Naive thymus-derived CD4-positive, alpha-beta T cell (primary cell): Measurements from ENCODE around the gene TMTC2. TPM values are rescaled to one million over a fixed set of nuclear protein-coding genes. Genes with fewer than 3 reads are reported as not detected.

ENCODE experiments used
- ATAC-seq: fragments of 150-1000 bp; cut with Tn5 transposase; 2 replicates; pipeline ENCODE4 v1.10.0; 2021; ENCODE audit warnings: mild to moderate bottlenecking, moderate library complexity
- CTCF ChIA-PET: fragments of 350-600 bp; sonication (Branson Sonifier 250); formaldehyde crosslinking; loops from one replicate; lab custom pipeline; 2021; ENCODE audit warnings: antibody characterized with exemption; lab: Charles Lee
- POLR2A ChIA-PET: fragments of 350-600 bp; sonication (Branson Sonifier 250); formaldehyde crosslinking; loops from one replicate; lab custom pipeline; 2021; ENCODE audit warnings: antibody characterized with exemption, inconsistent platforms; lab: Charles Lee
- DNase-seq, 9 donors: peaks; one replicate each; pipeline versions ENCODE4 v3.0.0 to v3.0.0-alpha.2; 2020 to 2022; ENCODE audit warnings: mixed read lengths in 1 of 9
- H3K27ac ChIP-seq: one replicate; pipeline ENCODE4 v1.7.0; 2013; ENCODE audit warnings: mild to moderate bottlenecking, low read depth, low read length, moderate library complexity
- H3K27me3 ChIP-seq, 2 donors: one replicate each; pipeline ENCODE4 v1.7.0; 2013; ENCODE audit warnings: low read length in 2 of 2, mild to moderate bottlenecking in 2 of 2, moderate library complexity in 2 of 2; ENCODE audit not compliant: control insufficient read depth in 2 of 2, insufficient read depth in 2 of 2
- H3K36me3 ChIP-seq, 3 experiments: 1 replicate in 2 of 3; 2 replicates in 1 of 3; pipeline ENCODE4 v1.7.0; 2013; ENCODE audit warnings: low read length in 3 of 3, mild to moderate bottlenecking in 3 of 3, moderate library complexity in 1 of 3; ENCODE audit not compliant: insufficient read depth in 3 of 3, control insufficient read depth in 2 of 3
- H3K4me1 ChIP-seq, 2 donors: one replicate each; pipeline ENCODE4 v1.7.0; 2013; ENCODE audit warnings: low read length in 2 of 2, mild to moderate bottlenecking in 2 of 2, moderate library complexity in 1 of 2; ENCODE audit not compliant: control insufficient read depth in 2 of 2, insufficient read depth in 2 of 2
- H3K4me3 ChIP-seq: 2 replicates; pipeline ENCODE4 v1.7.0; 2013; ENCODE audit warnings: mild to moderate bottlenecking, low read length
- H3K9me3 ChIP-seq, 3 experiments: 1 replicate in 2 of 3; 2 replicates in 1 of 3; pipeline ENCODE4 v1.7.0; 2013; ENCODE audit warnings: low read length in 3 of 3; ENCODE audit not compliant: control insufficient read depth in 2 of 3
- H3K27ac Mint-ChIP-seq, 9 donors: one replicate each; pipeline ENCODE4 v1.8.0; 2020 to 2022; ENCODE audit warnings: mixed read lengths in 9 of 9, mild to moderate bottlenecking in 8 of 9, moderate library complexity in 5 of 9, inconsistent platforms in 2 of 9
- H3K27me3 Mint-ChIP-seq, 5 donors: one replicate each; pipeline ENCODE4 v1.8.0; 2021 to 2022; ENCODE audit warnings: mixed read lengths in 5 of 5, mild to moderate bottlenecking in 1 of 5
- H3K36me3 Mint-ChIP-seq, 5 donors: one replicate each; pipeline ENCODE4 v1.8.0; 2020 to 2022; ENCODE audit warnings: mixed read lengths in 5 of 5, mild to moderate bottlenecking in 3 of 5, inconsistent platforms in 1 of 5
- H3K4me1 Mint-ChIP-seq, 7 donors: one replicate each; pipeline ENCODE4 v1.8.0; 2020 to 2022; ENCODE audit warnings: mixed read lengths in 7 of 7, mild to moderate bottlenecking in 3 of 7, inconsistent platforms in 1 of 7
- H3K4me3 Mint-ChIP-seq, 10 donors: one replicate each; pipeline ENCODE4 v1.8.0; 2020 to 2022; ENCODE audit warnings: mild to moderate bottlenecking in 10 of 10, mixed read lengths in 10 of 10, moderate library complexity in 6 of 10, inconsistent platforms in 2 of 10
- H3K9me3 Mint-ChIP-seq, 11 donors: one replicate each; pipeline ENCODE4 v1.8.0; 2020 to 2022; ENCODE audit warnings: mixed read lengths in 11 of 11, mild to moderate bottlenecking in 4 of 11, inconsistent platforms in 1 of 11, moderate library complexity in 1 of 11
- intact Hi-C, 2 donors: fragments of 100-400 bp; cut with micrococcal nuclease; formaldehyde crosslinking; loops; one replicate each; pipeline ENCODE4 v1.15.1; 2023
- polyA plus RNA-seq, 2 donors: library from polyadenylated mRNA; unstranded; fragments of 300-500 nt; fragmentation: Illumina TruSeq; gene quantifications; one replicate each; pipeline ENCODE4 v1.2.3, GENCODE V29; 2021
- total RNA-seq, 6 experiments: library from RNA in 5 of 6; stranded (reverse) in 5 of 6; gene quantifications; 1 replicate in 5 of 6; 2 replicates in 1 of 6; pipeline ENCODE4 v1.2.3 and lab custom pipeline; 2021 to 2026

TMTC2 gene
- total and polyA plus RNA-seq, 7 experiments from 2014 or later, result 3.1 to 11.1 (median 4.7) TPM; not detected in 2

DNA sequence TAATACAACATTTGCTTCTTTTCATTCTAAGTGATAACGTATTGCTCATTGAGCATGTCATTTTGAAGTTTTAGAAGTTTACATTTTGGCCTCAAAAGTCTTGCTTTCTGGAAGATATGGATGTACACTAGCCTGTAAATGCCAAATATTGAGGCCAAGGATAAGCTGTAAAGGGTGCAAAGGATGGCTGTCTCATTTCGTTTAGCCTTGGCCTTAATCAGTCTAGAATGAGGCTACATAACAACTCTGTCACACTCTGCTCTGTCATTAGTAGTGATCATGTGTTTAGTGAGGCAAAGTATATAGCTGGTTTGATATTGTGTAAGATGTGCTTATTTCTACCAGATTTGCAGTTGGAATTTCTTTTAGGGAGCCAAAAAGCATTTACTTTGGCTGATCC is 344.5 kb downstream of the TMTC2 start:
- no peaks in the 10 kb centered on the region for H3K4me1 Mint-ChIP-seq
- ATAC-seq, result no peak
- Histone ChIP-seq H3K27ac (no peak overlapping the region), H3K36me3 (no peaks in the 10 kb centered on the region), H3K27me3 (no peaks in the 10 kb centered on the region), H3K4me1 (no peaks in the 10 kb centered on the region), H3K9me3 (no peaks in the 10 kb centered on the region), H3K4me3 (no peak overlapping the region)
- no peak overlapping the region for H3K27ac Mint-ChIP-seq
- ChIA-PET CTCF (no interaction called here), POLR2A (no interaction called here)
- DNase-seq, result no peak
- H3K4me3 Mint-ChIP-seq, result no peak overlapping the region
- no peaks in the 10 kb centered on the region for H3K36me3 Mint-ChIP-seq
- H3K9me3 Mint-ChIP-seq, result no peaks in the 10 kb centered on the region
- H3K27me3 Mint-ChIP-seq, result no peaks in the 10 kb centered on the region
- intact Hi-C loops, result no loop called here

DNA sequence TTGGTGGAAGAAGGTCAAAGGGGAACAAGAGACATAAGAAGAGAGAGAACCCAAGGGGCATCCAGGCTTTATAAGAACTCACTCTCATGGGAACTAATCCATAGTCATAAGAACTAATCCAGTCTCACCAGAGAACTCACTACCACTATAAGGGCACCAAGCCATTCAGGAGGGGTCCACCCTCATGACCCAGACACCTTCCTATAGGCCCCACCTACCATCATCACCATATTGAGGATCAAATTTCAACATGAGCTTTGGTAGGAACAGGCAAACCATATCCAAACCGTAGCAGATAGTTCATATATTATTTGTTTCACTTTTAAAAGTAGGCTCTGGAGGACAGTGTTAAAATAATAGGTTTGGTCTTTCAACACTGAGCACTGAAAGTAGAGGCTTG is 350.1 kb downstream of the TMTC2 start:
- intact Hi-C loops, result no loop called here
- POLR2A ChIA-PET, result no interaction called here
- Mint-ChIP-seq H3K4me3 (no peak overlapping the region), H3K27me3 (no peaks in the 10 kb centered on the region), H3K36me3 (no peaks in the 10 kb centered on the region), H3K27ac (no peak overlapping the region), H3K4me1 (no peaks in the 10 kb centered on the region), H3K9me3 (no peaks in the 10 kb centered on the region)
- ATAC-seq, result no peak
- Histone ChIP-seq H3K36me3 (no peaks in the 10 kb centered on the region), H3K27me3 (no peaks in the 10 kb centered on the region), H3K4me3 (no peak overlapping the region), H3K27ac (no peak overlapping the region), H3K9me3 (no peaks in the 10 kb centered on the region), H3K4me1 (no peaks in the 10 kb centered on the region)
- CTCF ChIA-PET, result no interaction called here
- no peak for DNase-seq

DNA sequence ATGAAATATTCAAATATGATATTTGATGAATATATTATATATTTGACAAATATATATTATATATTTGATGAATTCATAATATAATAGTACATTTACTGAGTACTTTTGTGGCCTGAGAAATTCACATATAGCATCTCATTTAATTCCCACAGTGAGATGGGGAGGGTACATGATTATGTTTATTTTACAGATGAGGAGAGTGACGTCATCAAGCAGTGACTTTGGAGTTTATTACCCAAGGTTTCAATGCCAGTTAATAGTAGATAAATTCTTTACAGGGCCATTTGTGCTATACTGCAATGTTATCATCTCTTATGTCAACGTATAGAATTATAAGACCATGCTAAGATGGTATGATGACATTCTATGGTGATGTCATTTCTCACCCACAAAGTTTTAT is 352.7 kb downstream of the TMTC2 start:
- no peaks in the 10 kb centered on the region for H3K9me3 Mint-ChIP-seq
- Histone ChIP-seq H3K27me3 (no peaks in the 10 kb centered on the region), H3K4me1 (no peaks in the 10 kb centered on the region), H3K27ac (no peak overlapping the region), H3K36me3 (no peaks in the 10 kb centered on the region), H3K9me3 (no peaks in the 10 kb centered on the region), H3K4me3 (no peak overlapping the region)
- ATAC-seq, result no peak
- no peak overlapping the region for H3K4me3 Mint-ChIP-seq
- CTCF ChIA-PET, result no interaction called here
- H3K27ac Mint-ChIP-seq, result no peak overlapping the region
- intact Hi-C loops, result no loop called here
- H3K36me3 Mint-ChIP-seq, result no peaks in the 10 kb centered on the region
- POLR2A ChIA-PET, result no interaction called here
- H3K4me1 Mint-ChIP-seq, result no peaks in the 10 kb centered on the region
- H3K27me3 Mint-ChIP-seq, result no peaks in the 10 kb centered on the region
- no peak for DNase-seq

DNA sequence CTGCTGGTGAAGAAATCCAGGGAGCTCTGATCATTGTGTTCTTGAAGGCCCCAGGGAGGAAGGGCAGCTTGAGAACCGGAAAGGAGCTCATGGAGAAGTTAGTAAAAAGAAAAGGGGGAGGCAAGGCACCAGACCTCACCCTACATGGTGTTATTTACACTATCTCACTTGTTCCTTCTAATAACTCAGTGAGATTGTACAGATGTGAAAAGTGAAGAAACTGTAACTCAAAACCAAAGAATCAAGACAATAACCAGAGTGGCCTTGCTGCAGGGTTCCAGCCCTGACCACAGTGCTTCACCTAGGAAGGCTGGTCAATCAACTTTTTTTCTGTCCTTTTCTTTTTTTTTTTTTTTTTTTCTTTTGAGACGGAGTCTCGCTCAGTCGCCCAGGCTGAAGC is 353.6 kb downstream of the TMTC2 start:
- ChIA-PET POLR2A (no interaction called here), CTCF (no interaction called here)
- Histone ChIP-seq H3K9me3 (no peaks in the 10 kb centered on the region), H3K4me3 (no peak overlapping the region), H3K36me3 (no peaks in the 10 kb centered on the region), H3K4me1 (no peaks in the 10 kb centered on the region), H3K27me3 (no peaks in the 10 kb centered on the region), H3K27ac (no peak overlapping the region)
- H3K27me3 Mint-ChIP-seq, result no peaks in the 10 kb centered on the region
- H3K9me3 Mint-ChIP-seq, result no peaks in the 10 kb centered on the region
- no peaks in the 10 kb centered on the region for H3K36me3 Mint-ChIP-seq
- intact Hi-C loops, result no loop called here
- no peak overlapping the region for H3K27ac Mint-ChIP-seq
- DNase-seq (no peak), ATAC-seq (no peak)
- no peaks in the 10 kb centered on the region for H3K4me1 Mint-ChIP-seq
- no peak overlapping the region for H3K4me3 Mint-ChIP-seq

DNA sequence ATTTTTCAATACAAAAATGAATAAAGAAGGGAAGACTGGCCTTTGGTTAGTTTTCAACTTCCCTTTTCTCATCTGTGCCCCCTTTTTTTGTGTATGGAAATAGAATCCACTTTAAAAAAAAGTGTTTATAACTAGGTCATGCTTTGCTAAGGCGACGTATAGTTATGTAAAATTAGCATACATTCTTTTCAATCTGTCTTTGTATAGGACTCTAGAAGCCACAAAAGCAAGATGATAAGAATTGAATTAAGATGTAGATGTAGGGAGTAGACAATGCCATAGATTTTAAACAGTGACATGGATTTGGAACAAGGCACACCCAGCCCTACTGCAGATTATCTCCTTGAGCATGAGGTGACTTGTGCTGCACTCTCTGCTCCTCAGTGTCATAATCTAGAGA is 354.3 kb downstream of the TMTC2 start:
- no peaks in the 10 kb centered on the region for H3K27me3 ChIP-seq
- no peak for DNase-seq
- no peaks in the 10 kb centered on the region for H3K4me1 ChIP-seq
- ChIA-PET POLR2A (no interaction called here), CTCF (no interaction called here)
- intact Hi-C loops, result no loop called here
- H3K36me3 Mint-ChIP-seq, result no peaks in the 10 kb centered on the region
- H3K27ac ChIP-seq, result no peak overlapping the region
- H3K27ac Mint-ChIP-seq, result no peak overlapping the region
- no peaks in the 10 kb centered on the region for H3K9me3 Mint-ChIP-seq
- H3K4me3 Mint-ChIP-seq, result no peak overlapping the region
- H3K4me1 Mint-ChIP-seq, result no peaks in the 10 kb centered on the region
- no peaks in the 10 kb centered on the region for H3K9me3 ChIP-seq
- H3K36me3 ChIP-seq, result no peaks in the 10 kb centered on the region
- H3K27me3 Mint-ChIP-seq, result no peaks in the 10 kb centered on the region
- no peak overlapping the region for H3K4me3 ChIP-seq
- ATAC-seq, result no peak

DNA sequence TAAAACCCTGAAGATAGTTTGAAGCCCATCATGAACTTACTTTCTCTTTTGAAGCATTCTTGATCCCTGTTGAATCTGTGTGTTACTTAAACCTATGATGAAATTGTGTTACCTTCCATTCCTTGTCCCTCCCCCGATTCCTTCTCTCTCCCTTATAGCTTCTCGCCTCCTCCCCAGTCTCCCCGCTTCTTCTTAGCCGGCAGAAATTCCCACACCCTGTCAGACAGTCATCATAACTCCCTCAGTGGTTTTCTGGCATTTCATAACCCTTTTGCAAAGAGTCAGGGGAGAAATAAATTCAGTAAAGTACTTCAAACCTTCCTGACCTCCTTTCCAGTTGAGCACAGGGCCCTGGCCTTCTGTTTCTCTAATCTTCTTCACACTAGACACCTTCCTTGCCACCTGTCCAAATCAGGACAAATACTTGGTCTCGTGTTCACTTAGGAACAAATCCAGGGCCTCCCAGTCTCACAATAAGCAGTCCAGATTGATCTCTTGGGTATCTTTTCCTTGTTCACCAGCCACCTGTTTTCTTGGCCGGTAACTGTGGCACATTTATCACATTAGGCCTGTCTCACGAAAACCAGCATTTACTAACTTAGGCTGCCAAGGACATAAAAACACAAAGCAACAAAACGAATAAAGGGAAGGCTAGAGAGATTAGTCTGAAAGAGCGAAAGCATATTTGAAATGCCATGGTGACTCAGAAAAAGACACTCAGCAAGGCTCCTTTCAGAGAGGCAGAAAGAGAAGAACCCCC is 355.9 kb downstream of the TMTC2 start:
- H3K4me1 ChIP-seq, result no peaks in the 10 kb centered on the region
- no peak overlapping the region for H3K4me3 ChIP-seq
- ATAC-seq, result no peak
- no peaks in the 10 kb centered on the region for H3K27me3 ChIP-seq
- Mint-ChIP-seq H3K4me3 (no peak overlapping the region), H3K27me3 (no peaks in the 10 kb centered on the region), H3K27ac (no peak overlapping the region), H3K36me3 (no peaks in the 10 kb centered on the region), H3K4me1 (no peaks in the 10 kb centered on the region), H3K9me3 (no peaks in the 10 kb centered on the region)
- CTCF ChIA-PET, result no interaction called here
- H3K27ac ChIP-seq, result no peak overlapping the region
- intact Hi-C loops, result no loop called here
- POLR2A ChIA-PET, result no interaction called here
- DNase-seq, result no peak
- no peaks in the 10 kb centered on the region for H3K9me3 ChIP-seq
- no peaks in the 10 kb centered on the region for H3K36me3 ChIP-seq

DNA sequence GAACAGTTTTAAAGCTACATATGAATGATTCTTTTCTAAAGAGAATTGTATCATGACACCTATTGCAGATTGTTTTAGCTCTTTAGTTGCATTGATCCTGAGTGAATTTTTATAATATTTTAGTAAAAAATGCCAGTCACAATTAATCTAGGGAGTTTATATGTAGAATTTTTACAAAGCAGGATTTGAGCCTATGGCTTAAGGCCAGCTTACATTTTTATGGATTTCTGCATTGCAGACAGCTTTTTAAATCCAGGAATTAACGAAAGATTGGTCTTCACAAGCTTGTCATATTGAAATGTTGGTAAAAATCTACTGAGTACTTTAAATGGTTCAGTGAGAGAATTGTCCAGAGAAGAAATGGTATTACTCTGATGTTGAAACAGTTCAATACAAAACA is 358.0 kb downstream of the TMTC2 start:
- Mint-ChIP-seq H3K4me1 (no peaks in the 10 kb centered on the region), H3K27me3 (no peaks in the 10 kb centered on the region), H3K27ac (no peak overlapping the region), H3K36me3 (no peaks in the 10 kb centered on the region), H3K4me3 (no peak overlapping the region), H3K9me3 (peaks cover 0 to 6% (median 0%) of the 10 kb centered on the region in 11 donors)
- Histone ChIP-seq H3K36me3 (no peaks in the 10 kb centered on the region), H3K4me3 (no peak overlapping the region), H3K27ac (no peak overlapping the region), H3K27me3 (no peaks in the 10 kb centered on the region), H3K9me3 (no peaks in the 10 kb centered on the region), H3K4me1 (no peaks in the 10 kb centered on the region)
- ChIA-PET POLR2A (interaction anchor here (0.7 kb wide), 1 partner anchor 150 kb away, joined by 4 read pairs; no protein-coding TSS in a partner anchor), CTCF (no interaction called here)
- ATAC-seq (no peak), DNase-seq (no peak)
- intact Hi-C loops, result no loop called here
